GM23338 (cell line): ENCODE measurements around the gene IGFL4. TPM values are rescaled to one million over a fixed set of nuclear protein-coding genes. Genes with fewer than 3 reads are reported as not detected.

Source experiments
- ATAC-seq: fragments of 200-7000 bp; cut with Tn5 transposase; 3 replicates; pipeline ENCODE4 v1.9.1; 2020
- DNase-seq: peaks from one replicate; pipeline ENCODE4 v3.0.0-alpha.2; 2015; ENCODE audit warnings: low spot score
- H2AFZ ChIP-seq: fragments of 200-600 bp; sonication (generic); 2 replicates; pipeline ENCODE4 v1.8.0; 2016; ENCODE audit warnings: antibody characterized with exemption, mild to moderate bottlenecking, moderate library complexity
- H3F3A ChIP-seq: fragments of 200-600 bp; sonication (generic); replicated peaks from 2 replicates; pipeline ENCODE4 v1.8.0; 2017; ENCODE audit warnings: antibody characterized with exemption, mixed run types, low read depth
- H3K27ac ChIP-seq: fragments of 200-600 bp; sonication (generic); 2 replicates; pipeline ENCODE4 v1.6.1; 2016; ENCODE audit warnings: low read depth
- H3K27me3 ChIP-seq: fragments of 200-600 bp; sonication (generic); 2 replicates; pipeline ENCODE4 v1.8.0; 2016; ENCODE audit warnings: mild to moderate bottlenecking, mixed run types, moderate library complexity; ENCODE audit not compliant: insufficient read depth
- H3K36me3 ChIP-seq: fragments of 200-600 bp; sonication (generic); 2 replicates; pipeline ENCODE4 v1.8.0; 2016; ENCODE audit warnings: mild to moderate bottlenecking; ENCODE audit not compliant: insufficient read depth
- H3K4me1 ChIP-seq: fragments of 200-600 bp; sonication (generic); 2 replicates; pipeline ENCODE4 v1.8.0; 2016; ENCODE audit warnings: mild to moderate bottlenecking, moderate library complexity; ENCODE audit not compliant: insufficient read depth
- H3K4me2 ChIP-seq: fragments of 200-600 bp; sonication (generic); 2 replicates; pipeline ENCODE4 v1.7.1; 2017; ENCODE audit warnings: mixed run types
- H3K4me3 ChIP-seq: fragments of 200-600 bp; sonication (generic); 2 replicates; pipeline ENCODE4 v1.6.1; 2016; ENCODE audit warnings: mixed run types
- H3K79me2 ChIP-seq: fragments of 200-600 bp; sonication (generic); replicated peaks from 2 replicates; pipeline ENCODE4 v1.8.0; 2017; ENCODE audit warnings: mild to moderate bottlenecking; ENCODE audit not compliant: insufficient read depth
- H3K9me2 ChIP-seq: fragments of 200-600 bp; sonication (generic); 2 replicates; pipeline ENCODE4 v1.8.0; 2017; ENCODE audit not compliant: insufficient read depth
- H4K20me1 ChIP-seq: fragments of 200-600 bp; sonication (generic); replicated peaks from 2 replicates; pipeline ENCODE4 v1.8.0; 2017; ENCODE audit warnings: mild to moderate bottlenecking; ENCODE audit not compliant: insufficient read depth
- H3K27ac Mint-ChIP-seq: 2 replicates; pipeline ENCODE4 v1.8.0; 2020; ENCODE audit warnings: inconsistent platforms, mild to moderate bottlenecking, moderate library complexity, mixed read lengths
- H3K27me3 Mint-ChIP-seq: 3 replicates; pipeline ENCODE4 v1.8.0; 2022; ENCODE audit warnings: low read depth, mild to moderate bottlenecking, moderate library complexity, mixed read lengths, inconsistent platforms; ENCODE audit not compliant: insufficient read depth, poor library complexity
- H3K36me3 Mint-ChIP-seq: 3 replicates; pipeline ENCODE4 v1.8.0; 2021; ENCODE audit warnings: low read depth, mild to moderate bottlenecking, inconsistent platforms, moderate library complexity, mixed read lengths
- H3K4me1 Mint-ChIP-seq: 3 replicates; pipeline ENCODE4 v1.8.0; 2020; ENCODE audit warnings: mild to moderate bottlenecking, inconsistent platforms, mixed read lengths
- H3K4me3 Mint-ChIP-seq: 3 replicates; pipeline ENCODE4 v1.8.0; 2021; ENCODE audit warnings: moderate library complexity, mild to moderate bottlenecking, inconsistent platforms, mixed read lengths
- H3K9me3 Mint-ChIP-seq: 3 replicates; pipeline ENCODE4 v1.8.0; 2020; ENCODE audit warnings: moderate library complexity, mild to moderate bottlenecking, inconsistent platforms, mixed read lengths
- CREB1 ChIP-seq: fragments of 250-450 bp; sonication (Bioruptor Pico); IDR thresholded peaks from 2 replicates; pipeline ENCODE4 v1.5.0; 2020; ENCODE audit warnings: low read depth, mild to moderate bottlenecking, moderate library complexity
- CTCF ChIP-seq, 2 experiments: fragments of 200-600 bp in 1 of 2; sonication (generic) in 1 of 2; conservative IDR thresholded peaks; 2 replicates each; pipeline versions ENCODE4 v1.5.1 to v1.6.1; 2016 to 2017; ENCODE audit warnings: antibody characterized with exemption in 2 of 2, low read depth in 2 of 2, mild to moderate bottlenecking in 2 of 2, moderate library complexity in 1 of 2
- ETS1 ChIP-seq: IDR thresholded peaks from 2 replicates; pipeline ENCODE4 v1.6.1; 2016; ENCODE audit warnings: antibody characterized with exemption
- EZH2 ChIP-seq: fragments of 200-600 bp; sonication (generic); IDR thresholded peaks from one replicate; pipeline ENCODE4 v1.8.0; 2017; ENCODE audit warnings: antibody characterized with exemption, mild to moderate bottlenecking, low read depth; ENCODE audit not compliant: unreplicated experiment
- EZH2phosphoT487 ChIP-seq: fragments of 200-600 bp; sonication (generic); IDR thresholded peaks from one replicate; pipeline ENCODE4 v1.8.1; 2018; ENCODE audit warnings: antibody characterized with exemption; ENCODE audit not compliant: unreplicated experiment
- JUNB ChIP-seq: IDR thresholded peaks from one replicate; pipeline ENCODE4 v1.6.1; 2016; ENCODE audit warnings: antibody characterized with exemption; ENCODE audit not compliant: unreplicated experiment
- NANOG ChIP-seq: IDR thresholded peaks from 2 replicates; pipeline ENCODE4 v1.6.1; 2016; ENCODE audit warnings: antibody characterized with exemption, borderline replicate concordance
- POLR2AphosphoS5 ChIP-seq: IDR thresholded peaks from 2 replicates; pipeline ENCODE4 v1.6.1; 2016; ENCODE audit warnings: antibody characterized with exemption, low read depth
- REST ChIP-seq: IDR thresholded peaks from one replicate; pipeline ENCODE4 v1.6.1; 2018; ENCODE audit warnings: antibody characterized with exemption; ENCODE audit not compliant: unreplicated experiment
- STAT1 ChIP-seq: IDR thresholded peaks from one replicate; pipeline ENCODE4 v1.6.1; 2016; ENCODE audit warnings: antibody characterized with exemption; ENCODE audit not compliant: unreplicated experiment
- ZNF114 ChIP-seq: fragments of 250-450 bp; sonication (Bioruptor Pico); IDR thresholded peaks from 2 replicates; pipeline ENCODE4 v1.5.0; 2020; ENCODE audit warnings: mild to moderate bottlenecking, moderate library complexity
- ZNF331 ChIP-seq: fragments of 250-450 bp; sonication (Bioruptor Pico); IDR thresholded peaks from 2 replicates; pipeline ENCODE4 v1.5.0; 2020; ENCODE audit warnings: low read depth, mild to moderate bottlenecking, moderate library complexity
- ZNF462 ChIP-seq: fragments of 250-450 bp; sonication (Bioruptor Pico); IDR thresholded peaks from 2 replicates; pipeline ENCODE4 v1.5.0; 2020; ENCODE audit warnings: mild to moderate bottlenecking, moderate library complexity
- polyA plus RNA-seq: library from polyadenylated mRNA; unstranded; fragments of >200 nt; fragmentation: Nextera tagmentation; extraction: Ambion mirVana; gene quantifications from 2 replicates; pipeline ENCODE4 v1.2.1, GENCODE V29; 2016
- total RNA-seq: library from RNA; depleted of rRNA; stranded (reverse); fragments of >200 nt; shearing (Covaris generic); gene quantifications from 2 replicates; pipeline ENCODE4 v1.2.3, GENCODE V29; 2014

The IGFL4 gene
- total and polyA plus RNA-seq, 2 experiments from 2014 or later, result 0.06 to 0.87 TPM

- DNase-seq (no peak), ATAC-seq (no peak)
- Mint-ChIP-seq H3K4me3 (no peak overlapping the region), H3K4me1 (no peaks in the 10 kb centered on the region), H3K27me3 (peaks cover 9% of the 10 kb centered on the region), H3K27ac (no peak overlapping the region), H3K9me3 (peaks cover 13% of the 10 kb centered on the region), H3K36me3 (peaks cover 7% of the 10 kb centered on the region; the same call in 1 of the 3 replicates)
- H3F3A ChIP-seq, result no peaks in the 10 kb centered on the region
- no peaks in the 10 kb centered on the region; the same call in 1 of the 2 replicates for H4K20me1 ChIP-seq
- H3K79me2 ChIP-seq, result no peaks in the 10 kb centered on the region
- no peak overlapping the region for H3K27ac ChIP-seq
- H3K27me3 ChIP-seq, result no peaks in the 10 kb centered on the region
- no peaks in the 10 kb centered on the region for H3K36me3 ChIP-seq
- H3K4me1 ChIP-seq, result no peaks in the 10 kb centered on the region
- H3K4me3 ChIP-seq, result no peak overlapping the region
- H3K9me2 ChIP-seq, result no peaks in the 10 kb centered on the region
- no peak overlapping the region for H3K4me2 ChIP-seq
- TF ChIP-seq ZNF462 (no peak), STAT1 (no peak), POLR2AphosphoS5 (no peak), REST (no peak), CREB1 (CRISPR knock-in tag) (no peak), ZNF331 (no peak), NANOG (no peak), EZH2 (no peak), JUNB (no peak), ZNF114 (CRISPR knock-in tag) (no peak), ETS1 (no peak), CTCF (conservative IDR thresholded peaks at IDR 0.05; ENCODE audit: low read depth in 2 of 2) (no peak), EZH2phosphoT487 (no peak)
- H2AFZ ChIP-seq, result no peak overlapping the region
These were observed 7.4 kb downstream of the IGFL4 start for GRCh38 chr19:46033401-46033800.
